Non-pigmented ciliary epithelial cell (primary cell): ENCODE data around the gene ANKS1B.

ENCODE experiments used
- DNase-seq: peaks from one replicate; pipeline ENCODE4 v3.0.0-alpha.2; 2010; ENCODE audit warnings: low read depth

Gene ANKS1B

DNA sequence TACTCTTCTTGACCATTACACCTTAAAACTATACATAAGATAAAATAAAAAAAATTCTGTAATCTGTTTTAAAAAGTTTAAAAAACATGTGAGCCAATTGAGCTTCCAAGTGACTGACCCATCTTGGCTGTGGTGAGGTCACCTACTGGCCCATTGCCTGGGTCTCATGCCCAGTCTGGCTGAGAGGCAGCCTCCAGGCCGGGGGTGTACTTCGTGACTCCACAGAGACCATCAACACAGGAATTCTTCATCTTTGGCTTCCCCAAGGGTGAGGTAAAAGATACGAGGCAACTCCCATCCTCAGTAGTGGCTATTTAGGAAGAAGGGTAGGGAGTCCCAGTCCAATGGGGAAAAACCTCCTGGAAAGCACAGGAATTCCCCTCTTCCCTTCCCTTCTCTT is 1226.4 kb downstream of the ANKS1B start:
- no peak for DNase-seq

DNA sequence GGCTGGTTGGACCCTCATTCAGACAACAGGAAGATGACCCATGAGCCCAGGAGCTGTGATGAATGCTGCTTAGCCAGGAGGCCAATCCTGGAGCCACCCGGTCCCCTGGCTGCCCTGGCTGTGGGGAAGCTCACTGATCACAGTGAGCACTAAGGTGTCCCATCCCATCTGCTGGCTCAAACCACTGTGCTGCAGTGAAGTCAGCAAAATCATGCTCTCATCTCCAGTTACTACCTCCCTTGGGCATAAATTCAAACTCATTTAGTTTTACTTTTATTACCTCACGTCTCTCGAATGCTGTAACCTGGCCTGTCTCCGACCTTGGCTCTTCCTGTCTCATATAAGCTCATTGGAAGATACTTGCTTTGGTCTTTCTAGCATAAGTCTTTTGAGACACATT is 1227.3 kb downstream of the ANKS1B start:
- DNase-seq = no peak

DNA sequence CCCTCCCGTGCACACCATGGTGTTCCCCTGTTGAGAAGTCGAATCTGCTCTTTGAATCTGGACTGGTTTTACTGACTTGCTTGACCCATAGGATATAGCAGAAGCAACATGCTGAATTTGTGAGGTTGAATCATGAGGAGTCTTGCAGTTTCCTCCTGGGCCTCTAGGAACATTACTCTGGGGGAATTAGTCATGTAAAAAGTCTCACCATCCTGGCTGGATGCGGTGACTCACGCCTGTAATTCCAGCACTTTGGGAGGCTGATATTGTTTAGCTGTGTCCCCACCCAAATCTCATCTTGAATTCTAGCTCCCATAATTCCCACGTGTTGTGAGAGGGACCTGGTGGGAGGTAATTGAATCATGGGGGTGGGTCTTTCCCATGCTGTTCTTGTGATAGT is 1228.9 kb downstream of the ANKS1B start:
- DNase-seq = peak; percentile 36

DNA sequence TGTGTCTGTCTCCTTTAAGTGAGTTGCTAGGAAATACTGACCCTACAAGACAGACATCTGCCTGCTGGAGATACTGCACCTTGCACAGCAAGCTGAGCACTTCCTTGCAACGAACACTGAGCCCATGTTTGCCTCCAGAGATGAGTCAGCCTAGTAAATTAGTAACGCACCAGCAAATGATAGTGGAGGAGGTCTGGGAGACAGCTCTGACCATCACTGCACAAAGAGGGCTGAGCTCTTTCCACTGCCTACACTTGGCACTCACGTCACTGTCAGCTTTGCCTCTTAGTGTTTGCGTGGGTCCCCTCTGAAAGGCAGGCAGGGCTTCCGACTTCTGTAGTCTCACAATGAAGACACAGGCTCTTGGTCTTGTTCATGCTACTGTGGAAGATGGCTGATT is 1230.6 kb downstream of the ANKS1B start:
- peak; percentile 45 for DNase-seq

DNA sequence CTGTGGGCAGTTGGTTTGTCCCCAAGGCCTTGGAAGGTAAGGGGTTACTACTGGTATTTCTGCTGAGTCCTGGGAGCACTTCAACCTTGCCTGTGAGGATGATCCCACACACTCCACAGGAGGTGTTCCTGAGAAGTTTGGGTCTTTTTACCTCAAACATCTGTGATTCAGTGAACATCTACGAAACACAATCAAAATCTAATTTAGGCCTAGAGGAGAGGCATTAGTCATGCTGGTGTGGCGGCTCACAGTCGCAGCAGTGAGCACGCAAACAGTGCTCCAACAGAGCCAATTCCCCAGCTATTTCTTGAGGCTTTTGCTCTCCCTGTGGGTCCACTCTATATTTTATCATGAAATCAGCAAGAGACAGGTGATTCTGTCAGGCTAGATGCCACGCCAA is 1232.0 kb downstream of the ANKS1B start:
- no peak for DNase-seq

DNA sequence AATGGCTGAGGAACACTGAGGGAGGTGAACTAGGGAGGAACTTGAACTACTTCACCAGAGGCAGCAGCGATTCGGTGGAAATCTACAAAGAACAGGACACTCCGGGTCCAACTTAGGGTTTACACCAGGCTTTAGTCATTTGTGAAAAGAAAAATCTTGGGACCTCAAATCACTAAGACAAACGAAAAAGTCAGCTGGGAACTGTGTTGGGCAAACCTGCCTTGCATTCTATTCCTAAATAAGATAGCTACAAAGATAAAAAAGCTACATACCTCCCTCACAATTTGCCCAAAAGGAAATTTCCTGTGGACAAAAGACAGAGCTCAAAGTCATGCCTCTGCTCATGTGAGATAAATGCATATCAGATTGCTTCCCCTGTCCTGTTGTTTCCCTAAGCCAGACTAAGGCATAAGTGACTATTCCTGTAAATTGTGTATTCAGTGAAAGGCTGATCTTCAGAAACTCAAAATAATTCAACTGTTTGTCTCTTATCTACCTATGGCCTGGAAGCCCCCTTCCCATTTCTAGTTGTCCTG is 1233.1 kb downstream of the ANKS1B start:
- no peak for DNase-seq

DNA sequence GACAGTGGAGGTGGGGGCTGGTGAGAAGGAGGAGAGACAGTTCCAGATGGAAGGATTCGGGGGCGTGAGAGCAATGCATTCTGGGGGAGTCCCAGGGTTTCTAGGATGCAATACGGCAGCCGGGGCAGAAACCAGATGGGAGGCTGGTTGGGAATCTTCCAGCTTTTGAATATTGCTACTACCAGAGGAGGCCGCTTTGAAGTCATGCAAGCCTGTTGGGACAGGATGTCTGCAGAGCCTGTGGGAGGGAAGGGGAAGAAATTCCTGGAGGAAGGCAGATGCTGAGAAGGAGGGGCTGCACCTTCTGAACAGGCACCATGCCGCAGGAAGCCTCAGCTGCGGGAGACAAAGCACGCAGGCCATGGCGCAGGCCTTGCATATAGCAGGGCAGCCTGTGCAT is 1234.2 kb downstream of the ANKS1B start:
- no peak for DNase-seq

DNA sequence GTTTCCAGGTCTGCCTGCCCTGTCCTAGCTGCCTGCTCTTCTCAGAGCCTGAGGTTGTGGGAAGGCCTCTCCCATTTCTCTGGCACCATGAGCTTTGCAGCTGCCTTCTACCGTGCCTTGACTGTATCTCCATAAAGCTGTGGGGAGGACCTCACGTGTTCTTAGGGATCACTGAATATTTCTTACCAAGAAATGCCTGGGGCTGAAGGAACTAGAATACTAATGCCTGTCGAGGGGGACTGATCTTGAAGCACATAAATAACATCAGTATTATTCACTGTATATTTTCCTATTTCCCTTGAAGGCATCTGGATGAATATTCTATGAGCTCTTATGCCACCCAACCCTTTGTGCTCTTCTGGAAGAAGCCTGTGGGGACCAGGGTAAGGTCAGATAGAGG is 1236.3 kb downstream of the ANKS1B start:
- DNase-seq = no peak

DNA sequence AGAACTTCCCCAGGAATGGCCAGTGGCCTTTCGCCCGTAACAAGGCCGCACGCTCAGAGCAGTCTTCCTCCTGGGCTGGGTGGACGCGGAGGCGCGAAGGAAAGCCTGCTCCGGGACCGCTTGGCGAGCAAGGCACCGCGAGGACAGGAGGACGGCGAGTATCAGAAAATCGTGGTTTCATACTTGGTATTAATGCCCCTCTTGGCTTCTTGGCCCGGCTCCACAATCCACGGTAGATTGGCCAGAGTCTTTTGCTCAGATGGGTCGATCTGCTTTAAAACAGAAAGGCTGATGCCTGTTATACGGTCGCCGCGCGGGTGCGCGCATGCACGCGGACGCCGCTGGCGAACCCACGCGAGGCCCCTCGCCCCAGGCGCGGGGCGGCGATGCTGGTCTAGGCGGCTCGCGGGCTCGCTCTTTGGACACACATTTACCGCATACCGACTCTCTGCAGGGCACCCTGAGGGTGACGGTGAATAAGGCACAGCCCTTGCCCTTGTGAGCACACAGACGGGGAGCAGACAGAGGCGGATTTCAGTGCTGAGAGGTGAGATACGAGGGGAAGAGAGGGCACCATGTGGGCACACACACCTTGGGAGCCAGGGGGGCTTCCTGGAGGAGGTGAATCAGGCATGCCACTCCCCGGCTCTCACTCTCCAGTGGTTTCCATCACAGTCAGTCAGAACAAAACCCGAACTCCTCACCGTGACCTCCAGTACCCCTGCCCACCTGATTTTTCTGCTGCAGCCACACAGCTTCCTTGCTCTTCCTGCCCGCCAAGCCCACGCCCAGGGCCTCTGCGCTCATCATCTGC is 1239.0 kb downstream of the ANKS1B start:
- DNase-seq = no peak

DNA sequence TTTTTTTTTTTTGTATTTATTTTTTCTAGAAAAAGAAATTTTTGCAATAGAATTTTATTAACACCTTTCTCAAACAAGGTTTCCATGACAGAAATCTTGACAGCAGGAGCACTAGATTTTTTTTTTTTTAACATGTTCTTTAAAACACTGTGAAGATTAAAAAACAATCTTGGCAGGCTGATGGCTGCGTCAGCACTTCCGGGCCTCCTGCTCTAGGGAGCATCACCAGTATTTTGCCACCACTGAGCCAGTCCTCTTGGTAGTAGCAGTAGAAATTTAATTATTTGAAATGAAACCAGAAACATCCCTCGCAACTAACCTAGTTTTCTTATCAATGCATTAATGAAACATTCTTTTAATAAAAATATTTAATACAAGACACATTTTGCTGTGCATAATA is 1240.1 kb downstream of the ANKS1B start:
- no peak for DNase-seq

DNA sequence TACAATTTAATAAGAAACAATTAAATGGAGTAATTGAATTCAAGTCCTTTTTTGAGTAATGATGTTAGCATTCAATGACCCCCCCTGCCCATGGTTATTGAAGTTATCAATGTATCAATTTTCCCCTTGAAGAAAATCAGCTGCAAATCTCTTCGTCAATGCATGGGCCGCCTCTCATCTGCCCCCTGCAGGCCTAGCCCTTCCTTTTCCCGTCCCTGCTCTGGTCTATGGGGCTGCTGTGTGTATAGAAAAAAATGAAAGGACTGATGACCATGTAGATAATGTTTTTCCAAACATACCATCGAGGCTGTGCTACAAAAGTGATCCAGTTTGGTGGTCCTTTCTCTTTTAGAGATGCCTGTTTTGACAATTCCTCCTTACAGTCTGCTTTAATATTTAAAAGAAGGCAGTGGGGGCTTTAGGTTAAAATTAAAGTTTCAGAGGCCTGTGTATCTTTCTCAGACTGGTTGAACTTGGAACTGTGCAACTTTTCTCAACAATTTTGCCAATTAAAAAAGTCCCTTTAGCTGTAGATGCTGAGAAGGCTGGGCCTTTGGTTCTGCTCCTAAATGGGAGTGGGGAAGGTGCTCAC is 1241.3 kb downstream of the ANKS1B start:
- DNase-seq = no peak

DNA sequence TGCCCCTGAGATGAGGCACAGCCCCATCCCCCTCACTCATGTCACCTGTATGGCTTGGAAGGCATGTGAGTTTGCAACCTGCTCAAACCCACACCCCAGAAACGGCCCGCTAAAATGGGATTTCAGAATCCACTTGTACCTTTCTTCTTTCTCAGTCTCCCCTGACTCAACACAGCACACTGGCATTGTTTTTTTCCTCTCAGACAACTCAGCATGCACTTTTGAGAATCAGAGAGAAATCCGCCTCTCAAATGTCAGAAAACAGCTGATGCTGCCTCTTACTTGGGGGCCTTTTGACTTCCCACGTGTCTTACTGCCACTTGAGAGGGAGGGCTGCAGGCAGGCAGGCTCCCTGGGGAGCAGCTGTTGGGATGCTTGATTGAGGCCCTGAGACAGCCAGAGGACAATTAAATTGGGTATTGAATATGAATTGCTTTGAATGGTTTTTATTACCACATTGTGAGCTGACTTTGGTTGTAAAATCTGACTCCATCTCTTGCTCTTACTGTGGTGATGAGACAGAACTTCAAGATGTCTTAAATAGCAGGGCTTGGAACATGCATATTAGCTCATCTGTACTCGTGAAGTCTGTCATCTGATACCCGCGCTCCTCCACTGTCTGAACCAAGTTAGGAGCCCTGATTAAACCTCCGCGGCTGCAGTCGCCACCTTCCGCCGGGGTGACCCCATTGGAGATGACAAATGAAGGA is 1243.0 kb downstream of the ANKS1B start:
- DNase-seq = no peak

DNA sequence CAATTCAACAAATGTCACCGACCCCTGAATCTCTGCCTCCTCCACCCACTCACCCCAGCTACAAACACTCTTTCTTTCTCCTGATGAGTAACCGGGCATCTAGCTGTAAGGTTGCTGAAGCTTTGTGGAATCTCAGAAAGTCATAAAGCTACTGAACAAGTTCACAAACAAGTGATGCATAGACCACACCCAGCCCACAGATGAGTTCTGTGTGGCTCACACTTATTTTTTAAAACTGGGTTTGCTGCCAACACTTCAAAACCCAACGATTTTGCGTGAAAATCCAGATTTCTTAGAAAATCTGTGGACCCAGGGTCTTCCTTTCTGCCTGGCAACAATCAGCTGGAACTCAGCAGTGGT is 1243.6 kb downstream of the ANKS1B start:
- no peak for DNase-seq

DNA sequence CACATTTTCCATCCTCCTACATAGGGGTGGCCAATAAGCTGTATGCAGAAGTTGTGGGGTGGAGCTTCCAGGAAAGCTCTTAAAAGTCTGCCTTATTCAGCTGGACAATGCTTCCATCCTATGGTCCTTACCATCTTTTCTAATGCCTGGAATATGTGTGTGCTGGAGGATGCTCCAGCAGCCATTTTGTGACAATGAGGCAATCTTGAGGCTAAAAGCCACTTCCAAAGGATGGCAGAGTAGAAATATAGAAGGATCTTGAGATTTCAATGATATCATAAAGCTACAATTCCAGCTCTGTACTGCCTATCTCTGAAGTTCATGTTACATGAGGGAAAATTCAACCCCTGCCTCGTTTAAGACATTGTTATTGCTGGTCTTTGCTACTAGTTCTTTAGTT is 1244.0 kb downstream of the ANKS1B start:
- no peak for DNase-seq

DNA sequence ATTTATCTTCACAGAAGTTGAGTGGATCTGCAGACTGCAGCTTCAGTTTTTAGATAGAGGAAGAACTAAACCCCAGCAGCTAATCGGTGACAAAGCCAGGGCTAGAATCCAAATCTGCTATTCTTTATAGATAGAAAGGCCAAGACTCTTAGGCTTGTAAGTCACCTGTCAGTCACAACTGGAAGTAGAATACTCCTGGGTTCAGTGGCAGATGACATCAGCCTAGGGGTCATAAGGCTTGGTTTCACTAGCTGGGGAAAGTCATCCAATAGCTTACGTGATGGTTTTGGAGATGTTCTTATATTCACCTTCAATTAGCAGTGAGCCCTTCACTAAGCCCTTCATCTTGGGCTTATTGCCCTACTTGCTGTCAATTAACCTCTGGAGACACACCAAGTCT is 1246.2 kb downstream of the ANKS1B start:
- no peak for DNase-seq

DNA sequence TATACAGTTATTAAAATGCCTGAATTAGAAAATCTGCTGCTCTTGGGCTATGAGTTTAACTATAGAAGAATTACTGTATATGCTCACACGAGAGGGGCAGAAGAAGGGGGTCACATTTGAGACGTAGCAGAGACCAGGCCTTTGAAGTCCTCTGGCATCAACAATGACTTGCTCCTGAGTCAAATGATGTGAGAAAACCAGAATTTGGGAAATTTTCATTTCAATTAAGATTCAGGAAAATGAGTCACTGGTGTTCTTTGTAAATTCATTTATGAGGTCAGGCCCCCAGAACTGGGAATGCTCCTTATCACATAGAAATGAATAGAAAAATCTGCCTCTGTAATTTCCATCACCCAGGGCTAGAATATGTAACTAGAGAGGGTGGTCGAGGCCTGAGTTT is 1246.7 kb downstream of the ANKS1B start:
- no peak for DNase-seq

DNA sequence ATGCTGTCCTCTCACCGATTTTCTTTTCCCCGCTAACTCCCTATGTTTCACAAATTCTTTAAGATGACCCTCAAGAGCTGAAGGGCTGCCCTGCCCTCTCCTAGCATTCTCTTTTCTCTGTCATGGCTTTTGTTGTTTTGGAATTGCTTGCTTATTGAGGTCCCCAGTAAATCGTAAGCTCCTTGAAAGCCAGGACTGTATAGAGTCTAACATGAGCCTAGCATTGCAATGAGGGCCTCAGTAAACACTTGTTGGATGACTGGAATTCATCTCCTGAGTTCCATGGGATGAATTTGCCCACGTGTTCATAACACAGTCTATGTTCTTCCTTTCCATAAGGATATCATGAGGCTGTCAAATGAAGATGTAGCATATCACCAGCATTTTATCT is 1247.4 kb downstream of the ANKS1B start:
- no peak for DNase-seq

DNA sequence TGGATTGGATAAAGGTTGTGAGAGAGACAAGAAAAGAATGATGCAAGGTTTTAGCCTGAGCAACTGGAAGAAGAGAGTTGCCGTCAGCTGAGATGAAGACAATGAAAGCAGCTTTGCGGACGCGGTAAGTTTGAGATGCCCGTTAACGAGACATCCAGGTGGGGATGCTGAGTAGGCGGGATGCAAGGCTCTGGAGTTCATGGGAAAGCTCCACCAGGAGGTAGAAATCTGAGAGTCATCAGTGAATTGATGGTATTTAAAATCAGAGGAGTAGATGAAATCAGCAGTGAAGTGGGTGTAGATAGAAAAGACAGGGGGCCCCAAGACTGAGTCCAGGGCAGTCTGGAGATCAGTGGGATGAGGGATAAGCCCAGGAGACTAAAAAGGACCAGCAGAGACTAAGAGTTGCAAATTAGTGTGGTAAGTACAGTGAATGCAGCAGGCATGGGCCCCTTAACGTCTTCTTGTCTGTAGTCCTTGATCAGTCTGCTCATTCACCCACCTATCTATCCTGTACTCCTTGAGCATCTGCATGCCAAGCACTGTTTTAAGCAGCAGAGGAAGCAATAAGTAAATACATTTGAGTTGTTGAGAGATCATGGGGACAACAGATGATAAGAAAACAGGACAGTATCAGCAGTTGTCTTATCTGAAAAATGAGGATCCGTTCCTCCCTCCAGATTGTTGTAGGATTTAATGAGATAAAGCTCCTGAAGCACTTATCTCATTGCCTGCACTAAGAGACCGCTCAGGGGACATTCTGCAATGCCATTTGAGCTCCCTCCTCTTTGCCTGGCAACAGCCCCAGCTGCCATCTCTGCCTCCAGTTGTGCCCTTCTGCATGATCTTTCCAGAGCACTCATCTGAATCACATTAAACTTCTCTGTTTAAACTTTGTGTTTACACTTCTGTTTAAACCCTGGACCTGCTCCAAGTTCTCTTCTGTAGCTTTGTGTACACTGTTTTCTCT is 1248.1 kb downstream of the ANKS1B start:
- no peak for DNase-seq

DNA sequence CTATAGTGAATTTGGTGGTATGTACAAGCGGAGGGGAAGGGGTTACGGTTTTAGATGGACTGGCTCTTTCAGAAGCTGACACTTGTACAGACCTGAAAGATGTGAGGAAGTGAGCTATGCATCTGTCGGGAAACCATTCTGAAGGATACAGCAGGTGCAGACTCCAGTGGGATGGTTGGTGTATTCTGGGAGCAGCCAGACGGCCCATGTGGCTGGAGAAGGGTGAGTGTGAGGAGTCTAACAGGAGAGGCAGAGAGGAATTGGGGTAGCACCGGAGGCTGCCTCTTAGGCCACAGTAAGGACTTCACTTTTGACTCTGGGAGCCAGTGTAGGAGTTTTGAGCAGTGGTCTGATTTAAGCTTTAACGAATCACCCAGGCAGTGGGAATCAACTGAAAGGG is 1248.9 kb downstream of the ANKS1B start:
- DNase-seq = no peak

DNA sequence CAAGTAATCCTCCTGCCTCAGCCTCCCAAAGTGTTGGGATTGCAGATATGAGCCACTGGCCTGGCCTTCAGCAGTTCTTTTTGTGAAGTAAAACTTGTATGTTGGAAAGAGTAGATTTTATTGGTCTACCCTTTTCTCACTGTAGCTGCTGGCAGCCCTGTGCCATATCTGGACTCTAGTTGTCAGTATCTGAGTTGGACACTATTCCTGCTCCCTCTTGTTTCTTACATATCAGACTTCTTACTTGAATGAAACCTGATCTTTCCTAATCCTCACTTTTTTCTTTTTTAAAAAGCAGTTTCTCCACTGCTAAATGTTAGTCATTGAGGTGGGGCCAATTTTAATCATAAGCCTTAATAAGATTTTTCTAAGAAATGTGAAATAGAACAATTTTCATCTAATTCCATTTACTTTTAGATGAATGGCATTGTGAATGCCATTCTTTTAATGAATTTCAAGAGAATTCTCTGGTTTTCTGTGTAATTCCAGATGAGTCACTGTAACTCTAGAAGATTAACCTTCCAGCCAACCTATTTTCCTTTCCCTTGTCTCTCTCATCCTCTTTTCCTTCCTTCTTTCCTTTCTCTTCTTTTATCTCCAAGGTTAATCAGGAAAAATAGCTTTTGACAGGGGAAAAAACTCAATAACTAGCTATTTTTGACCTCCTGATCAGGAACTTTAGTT is 1250.9 kb downstream of the ANKS1B start:
- no peak for DNase-seq

DNA sequence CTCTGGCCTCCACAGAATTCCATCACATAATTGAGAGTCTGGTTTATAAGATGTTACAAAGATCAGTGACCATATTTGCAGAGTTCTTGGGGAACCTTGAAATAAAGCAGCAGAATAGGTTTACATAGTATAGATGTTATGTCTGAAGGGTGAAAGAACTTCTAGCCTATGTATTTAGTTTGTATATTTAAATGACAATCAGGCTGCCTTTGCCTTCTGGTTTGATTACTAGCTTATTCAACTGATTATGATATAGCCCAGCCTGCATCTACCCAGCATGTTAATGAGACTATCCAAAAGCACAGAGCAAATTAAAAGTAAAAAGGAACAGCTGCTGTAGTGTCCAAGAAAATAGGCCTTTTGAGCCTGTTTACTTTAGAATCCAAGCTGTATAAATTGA is 1254.3 kb downstream of the ANKS1B start:
- DNase-seq = no peak
